H1 (cell line): Measurements from ENCODE around the gene CLTCL1. TPM values are rescaled to one million over a fixed set of nuclear protein-coding genes. Genes with fewer than 3 reads are reported as not detected.

Experiments
- CHD7 ChIP-seq: fragments of 300-600 bp; sonication (generic); IDR thresholded peaks from 2 replicates; pipeline ENCODE4 v1.7.1; 2012; ENCODE audit warnings: low read length, moderate library complexity, mild to moderate bottlenecking, inconsistent platforms; ENCODE audit not compliant: insufficient replicate concordance
- KDM1A ChIP-seq: fragments of 200-600, 300-600 bp; sonication (generic); IDR thresholded peaks from 2 replicates; pipeline ENCODE4 v1.7.1; 2016; ENCODE audit warnings: mild to moderate bottlenecking, low read length, borderline replicate concordance
- NANOG ChIP-seq: IDR thresholded peaks from 2 replicates; pipeline ENCODE4 v1.6.1; 2011; ENCODE audit warnings: low read length, low read depth, mild to moderate bottlenecking, inconsistent platforms; ENCODE audit not compliant: insufficient read depth, poor library complexity, severe bottlenecking
- RXRA ChIP-seq: IDR thresholded peaks from 2 replicates; pipeline ENCODE4 v1.6.1; 2011; ENCODE audit warnings: low read depth, mild to moderate bottlenecking, low read length, moderate library complexity; ENCODE audit not compliant: insufficient read depth
- ZNF274 ChIP-seq: IDR thresholded peaks from 2 replicates; pipeline ENCODE4 v1.7.0; 2012; ENCODE audit warnings: low read length, borderline replicate concordance; ENCODE audit errors: extremely low read depth
- polyA plus RNA-seq, 7 experiments: library from polyadenylated mRNA; depleted of rRNA in 3 of 7; stranded (reverse) in 5 of 7; unstranded in 2 of 7; fragments of >200 nt in 5 of 7; fragments of 200-250 nt in 2 of 7; gene quantifications; 1 replicate in 5 of 7; 2 replicates in 1 of 7; 4 replicates in 1 of 7; pipeline versions ENCODE4 v1.2.1 to v1.2.3, GENCODE V29; 2011 to 2013; ENCODE audit warnings: missing spikeins in 2 of 7, mixed read lengths in 2 of 7
- total RNA-seq: library from RNA; stranded (reverse); fragmentation: NEBNext Ultra II Directional; extraction: Animal tissue kit (Norgen Biotek cat#: 25700); gene quantifications from 2 replicates; pipeline ENCODE4 v1.2.1, GENCODE V29; 2021

CLTCL1 gene
- total and polyA plus RNA-seq, 2 of the 8 experiments (the other 6 are each of a cell fraction or from before 2014, with no cell fraction given) = 12.4 to 17.0 TPM

GRCh38 chr22:19331474-19331873 is 40.0 kb upstream of the CLTCL1 start (continued):
- TF ChIP-seq CHD7 = no peak
- TF ChIP-seq KDM1A = no peak
- no peak for TF ChIP-seq RXRA
- no peak for TF ChIP-seq NANOG
- no peak for TF ChIP-seq ZNF274
